Activated naive CD4-positive, alpha-beta T cell treated with Interleukin-2 at 50 U/mL for 16 hours (primary cell): ENCODE measurements around the gene C2CD3.
A peak's percentile ranks its signal among the peaks of the same experiment; 100 is the strongest.

ENCODE experiments used
- DNase-seq: peaks from one replicate; pipeline ENCODE4 v3.0.0-alpha.2; 2020

The C2CD3 gene

GRCh38 chr11:74018331-74019005, 152.3 kb downstream of the C2CD3 start:
- no peak for DNase-seq

- no peak for DNase-seq
These were observed 153.2 kb downstream of the C2CD3 start for GRCh38 chr11:74017631-74018030.

DNA sequence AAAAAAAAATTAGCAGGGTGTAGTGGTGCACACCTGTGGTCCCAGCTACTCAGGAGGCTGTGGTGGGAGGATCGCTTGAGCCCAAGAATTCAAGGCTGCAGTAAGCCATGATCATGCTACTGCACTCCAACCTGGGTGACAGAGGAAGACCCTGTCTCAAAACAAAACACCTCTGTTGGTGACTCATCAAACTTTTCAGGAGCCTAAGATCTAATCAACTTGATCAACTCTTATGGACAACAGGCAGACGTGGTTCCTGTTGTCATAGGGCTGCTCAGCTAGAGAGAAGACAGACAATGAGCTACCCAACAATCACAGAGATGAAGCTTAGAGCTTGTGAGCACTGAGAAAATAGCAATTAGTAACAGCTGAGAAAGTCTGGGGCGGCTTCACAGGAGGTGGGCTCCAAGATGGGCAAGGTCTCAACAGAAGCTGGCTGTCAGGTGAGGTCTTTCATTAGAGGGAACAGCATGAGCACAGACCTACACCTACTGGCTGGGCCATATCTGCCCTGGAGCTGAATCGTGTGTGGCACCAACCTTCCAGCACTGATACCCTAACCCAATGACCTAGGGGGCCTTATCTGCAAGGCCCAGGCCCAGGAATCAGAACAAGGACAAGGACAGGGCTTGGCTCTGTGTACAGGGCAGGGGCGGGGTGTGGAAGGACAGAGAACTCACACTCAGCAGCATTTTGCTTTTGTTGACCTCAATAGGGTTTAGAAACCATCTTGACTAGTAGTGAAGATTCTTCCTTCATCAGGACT, 154.7 kb downstream of the C2CD3 start:
- DNase-seq = no peak

- DNase-seq = no peak
These were observed 155.9 kb downstream of the C2CD3 start for GRCh38 chr11:74014880-74015279.

GRCh38 chr11:74013141-74013540, 157.7 kb downstream of the C2CD3 start:
- no peak for DNase-seq

DNA sequence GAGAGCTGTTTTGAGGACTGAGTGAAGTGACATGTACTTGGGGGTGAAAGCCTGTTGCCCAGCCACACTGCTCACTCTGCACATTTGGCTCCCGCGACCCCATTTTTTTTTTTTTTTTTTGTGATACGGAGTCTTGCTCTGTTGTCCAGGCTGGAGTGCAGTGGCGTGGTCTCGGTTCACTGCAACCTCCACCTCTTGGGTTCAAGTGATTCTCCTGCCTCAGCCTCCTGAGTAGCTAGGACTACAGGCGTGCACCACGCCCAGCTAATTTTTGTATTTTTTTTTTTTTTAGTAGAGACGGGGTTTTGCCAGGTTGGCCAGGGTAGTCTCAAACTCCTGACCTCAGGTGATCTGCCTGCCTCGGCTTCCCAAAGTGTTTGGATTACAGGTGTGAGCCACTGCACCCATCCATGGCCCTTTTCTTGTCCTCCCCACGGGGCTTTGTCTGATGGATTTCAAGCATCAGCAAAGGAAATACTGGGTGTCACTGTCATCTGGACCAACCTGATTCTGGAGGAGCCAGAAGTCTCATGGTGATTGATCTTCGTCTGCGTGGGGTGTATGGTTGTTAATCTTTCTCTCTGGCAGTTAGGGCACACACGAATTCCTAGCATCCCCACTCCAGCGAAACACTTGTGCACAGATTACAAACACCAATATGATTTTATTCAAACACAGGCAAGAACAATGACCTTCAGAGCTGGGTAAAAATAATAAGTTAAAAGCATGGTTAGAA, 158.6 kb downstream of the C2CD3 start:
- DNase-seq = peak; percentile 31

GRCh38 chr11:74011360-74012073, 159.3 kb downstream of the C2CD3 start:
- peak; percentile 63 for DNase-seq

DNA sequence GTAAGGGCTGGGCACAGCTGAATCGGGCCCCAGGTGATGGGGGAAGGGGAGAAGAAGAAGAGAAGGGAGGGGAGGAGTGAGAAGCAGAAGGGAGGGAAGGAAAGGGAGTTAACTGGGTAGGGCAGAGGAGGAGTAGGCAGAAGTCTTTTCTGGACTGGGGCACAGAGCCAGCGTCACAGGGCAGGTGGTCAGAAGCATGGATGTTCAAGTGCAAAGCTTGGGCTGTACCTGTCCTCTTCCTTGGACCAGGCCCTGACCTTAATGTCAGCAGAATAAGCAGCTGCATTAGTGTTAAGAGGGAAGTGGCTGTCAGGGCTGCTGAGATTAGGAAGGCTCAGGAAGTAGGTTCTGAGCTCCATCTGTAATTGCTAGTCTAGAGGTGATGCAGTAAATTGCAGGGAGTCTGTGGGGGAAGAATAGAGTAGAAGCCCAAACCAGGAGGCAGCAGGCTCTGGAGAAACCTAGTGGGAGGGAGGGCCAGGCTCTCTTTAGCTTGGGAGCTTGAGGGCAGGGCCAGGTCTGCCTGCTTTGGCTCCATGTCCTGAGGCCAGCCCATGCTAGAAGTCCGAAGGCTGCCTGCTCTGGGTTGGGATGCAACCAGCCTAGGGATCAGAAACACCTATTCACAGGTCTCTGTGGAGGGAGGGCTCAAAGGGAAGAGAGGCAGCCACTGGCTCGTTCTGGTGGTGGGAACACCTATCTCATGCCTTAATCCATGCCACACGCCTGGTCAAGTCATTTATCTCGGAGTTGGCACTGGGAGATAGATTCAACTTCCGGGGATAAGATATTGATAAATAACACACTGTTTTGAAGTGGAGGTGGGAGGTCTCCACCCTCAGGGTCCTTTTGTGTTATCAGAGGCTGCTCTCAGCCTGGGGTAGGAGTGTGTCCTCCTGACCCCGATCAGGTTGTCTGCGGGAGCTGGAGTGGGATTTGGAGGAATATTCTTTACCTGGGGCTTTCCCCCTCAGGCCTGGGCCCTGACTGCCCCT, 160.2 kb downstream of the C2CD3 start:
- DNase-seq = no peak

DNA sequence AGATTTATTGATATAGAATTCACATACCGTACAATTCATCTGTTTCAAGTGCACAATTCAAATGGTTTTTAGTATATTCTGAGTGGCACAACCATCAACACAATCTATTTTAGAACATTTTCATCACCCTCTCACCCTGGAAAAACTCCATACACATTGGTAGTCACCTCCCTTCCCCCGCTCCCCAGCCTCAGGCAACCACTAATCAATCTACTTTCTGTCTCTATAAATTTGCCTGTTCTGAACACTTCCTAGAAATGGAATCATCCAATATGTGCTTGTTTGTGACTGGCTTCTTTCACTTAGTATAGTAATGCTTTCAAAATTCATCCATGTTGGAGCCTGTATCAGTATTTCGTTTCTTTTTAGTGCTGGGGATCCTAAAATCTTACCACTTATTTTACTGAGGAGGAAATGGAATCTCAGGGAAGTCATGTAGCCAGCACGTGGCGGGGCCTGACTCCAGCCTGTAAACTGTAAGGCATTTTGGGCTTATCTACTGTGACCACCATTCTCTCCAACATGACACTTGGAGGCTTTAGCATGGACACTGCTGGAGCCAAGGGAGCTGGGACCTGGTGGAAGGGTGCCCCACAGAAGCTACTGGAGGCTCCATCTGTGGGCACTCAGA, 161.0 kb downstream of the C2CD3 start:
- DNase-seq = peak; percentile 32

- DNase-seq = no peak
These were observed 161.6 kb downstream of the C2CD3 start for GRCh38 chr11:74009230-74009547.

DNA sequence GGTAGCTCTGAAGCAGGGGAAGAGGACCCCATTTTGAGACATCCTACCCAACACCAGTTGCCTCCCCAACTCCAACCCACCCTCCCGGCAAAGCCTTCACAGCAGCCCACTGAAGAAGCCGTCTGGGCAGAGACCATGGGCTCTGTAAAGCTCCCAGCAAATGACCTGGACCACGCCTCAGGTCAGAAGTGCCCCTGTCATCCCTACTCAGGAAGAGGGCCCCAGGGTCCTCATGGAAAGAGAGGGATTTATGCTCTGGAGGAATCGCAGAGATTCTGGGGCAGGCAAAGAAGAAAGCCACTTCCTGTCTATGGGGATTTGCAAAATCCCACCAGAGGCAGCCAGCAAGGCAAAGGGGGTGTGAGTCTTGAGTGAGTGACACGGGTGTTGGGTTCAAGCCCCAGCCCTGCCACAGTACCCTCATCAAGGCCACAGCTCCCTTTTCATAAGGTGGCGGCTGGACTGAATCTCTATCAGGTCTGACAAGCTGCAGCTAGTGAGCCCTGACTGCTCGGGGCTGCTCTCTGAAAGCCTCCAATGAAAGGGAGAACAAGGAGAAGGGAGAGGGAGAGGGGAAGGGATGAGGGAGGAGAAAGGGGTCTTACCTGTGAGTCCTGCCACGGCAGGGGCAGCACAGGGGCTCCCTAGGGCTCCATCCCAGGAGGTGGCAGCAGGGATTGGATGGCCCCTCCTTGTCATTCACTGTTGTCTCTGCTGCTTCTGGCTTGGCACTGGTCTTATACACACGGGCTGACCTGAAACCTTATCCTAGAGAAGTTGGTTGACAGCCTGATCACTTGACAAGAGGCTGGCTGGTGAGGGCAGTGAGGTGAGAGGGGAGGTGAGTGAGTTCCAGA, 162.2 kb downstream of the C2CD3 start, which contains the start of gene UCP3:
Gene UCP3, minus strand, starts transcription at position 713 of the 857 bp plus-strand sequence. CDS start 2,043 bp downstream, outside the sequence.
- DNase-seq = no peak

- no peak for DNase-seq
These were observed 163.0 kb downstream of the C2CD3 start for GRCh38 chr11:74007691-74008372.

DNA sequence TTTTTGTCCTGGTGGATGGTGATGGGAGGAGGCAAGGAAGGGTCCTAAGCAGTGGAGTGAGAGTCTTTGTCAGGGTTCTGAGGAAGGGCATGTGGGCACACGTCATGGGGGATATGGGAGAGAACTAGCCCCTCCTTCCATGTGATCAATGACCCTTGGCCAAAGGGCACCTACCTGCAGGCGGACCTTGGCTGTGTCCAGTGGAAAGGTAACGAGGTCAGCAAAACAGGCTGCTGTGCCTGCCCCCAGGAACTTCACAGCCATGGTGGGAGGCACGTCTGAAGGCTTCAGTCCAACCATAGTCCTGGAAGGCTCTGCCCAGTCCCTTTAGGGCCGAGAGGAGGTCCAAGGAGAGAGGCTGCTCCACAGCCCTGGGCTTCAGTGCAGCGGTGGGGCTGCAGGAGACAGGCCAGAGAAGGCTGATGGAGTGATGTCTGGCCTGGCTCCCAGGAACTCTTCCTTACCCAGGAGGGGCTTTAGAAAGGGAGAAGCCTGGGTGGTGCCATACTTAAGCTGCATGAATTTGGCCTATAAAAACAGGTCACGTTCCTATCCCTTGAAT, 164.0 kb downstream of the C2CD3 start:
- no peak for DNase-seq

DNA sequence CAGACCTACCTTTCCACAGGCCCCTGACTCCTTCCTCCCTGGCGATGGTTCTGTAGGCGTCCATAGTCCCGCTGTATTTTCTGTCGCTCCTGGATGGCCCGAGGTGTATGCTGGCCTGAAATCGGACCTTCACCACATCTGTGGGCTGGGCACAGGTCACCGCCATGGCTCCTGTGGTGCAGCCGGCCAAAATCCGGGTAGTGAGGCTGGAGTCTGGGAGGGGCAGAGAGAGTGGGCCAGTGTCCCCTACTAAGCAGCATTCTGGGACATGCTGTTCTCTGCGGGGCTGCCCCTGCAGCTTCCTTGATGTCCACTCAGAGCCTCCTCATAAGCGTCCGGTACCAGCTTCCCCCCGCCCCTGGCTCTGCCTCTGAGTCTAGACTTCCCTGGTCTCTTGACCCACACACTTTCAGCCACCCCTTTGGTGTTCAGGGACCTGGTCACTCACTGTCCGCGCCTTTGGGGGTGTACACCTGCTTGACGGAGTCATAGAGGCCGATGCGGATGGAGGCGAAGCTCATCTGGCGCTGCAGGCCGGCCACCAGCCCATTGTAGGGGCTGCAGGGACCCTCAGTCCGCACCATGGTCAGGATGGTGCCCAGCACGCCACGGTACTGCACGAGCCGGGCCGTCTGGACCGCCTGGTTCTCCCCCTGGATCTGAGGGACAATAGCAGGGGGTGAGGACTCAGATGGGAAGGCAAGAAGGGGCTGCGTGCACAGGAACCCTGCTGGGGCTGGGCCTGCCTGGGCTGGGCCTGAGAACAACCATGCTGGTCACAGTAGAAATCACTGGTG, 164.9 kb downstream of the C2CD3 start:
- DNase-seq = no peak

DNA sequence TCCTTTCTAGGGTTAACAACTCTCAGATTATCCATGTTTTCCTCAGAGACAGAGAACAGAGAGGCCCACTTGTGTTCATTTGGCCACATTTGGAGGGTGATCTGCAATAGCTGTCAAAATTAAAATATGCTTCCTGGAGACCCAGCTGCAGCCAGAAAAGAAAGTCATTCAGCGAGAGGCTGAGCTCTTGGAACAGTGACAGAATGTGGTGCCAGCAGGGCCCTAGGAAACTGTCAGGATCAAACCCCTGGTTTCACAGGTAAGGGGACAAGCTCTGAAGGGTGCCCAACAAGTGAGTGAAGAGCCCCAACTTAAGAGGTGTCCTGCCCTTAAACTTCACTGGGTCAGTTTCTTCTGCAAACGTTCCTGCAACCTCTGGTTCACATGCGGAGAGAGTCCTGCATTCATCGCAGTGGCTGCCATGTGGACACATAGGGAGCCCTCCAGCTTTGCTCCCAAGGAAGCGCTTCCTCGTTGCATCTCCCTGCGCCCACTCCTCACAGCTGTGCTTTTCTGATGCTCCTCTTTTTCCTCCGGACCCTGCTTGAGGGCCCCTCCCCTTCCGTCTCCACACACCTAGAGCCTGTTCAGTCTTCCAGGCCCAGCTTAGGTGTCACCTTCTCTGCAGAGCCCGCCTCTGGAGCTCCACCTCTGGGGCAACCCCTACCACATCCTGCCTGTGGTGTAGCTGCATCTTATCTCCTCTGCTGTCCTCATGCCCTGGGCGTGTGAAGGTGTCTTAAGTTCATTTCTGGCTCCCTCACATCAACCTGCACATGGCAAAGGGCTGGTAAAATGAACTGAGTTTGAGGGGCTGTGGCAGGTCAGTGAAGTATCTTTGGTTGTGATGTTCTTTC, 165.8 kb downstream of the C2CD3 start:
- peak; percentile 80 for DNase-seq

GRCh38 chr11:74004046-74004695, 166.6 kb downstream of the C2CD3 start:
- no peak for DNase-seq

- DNase-seq = no peak
These were observed 168.0 kb downstream of the C2CD3 start for GRCh38 chr11:74002832-74003231.
